T47D (cell line): ENCODE data around the gene COL9A3.
"Not testable (repeated sequence)": the region's sequence is repeated elsewhere in the genome, so short reads cannot be mapped to it uniquely, and the experiment has no call there.

Source experiments
- DNase-seq, 2 experiments: peaks; one replicate each; pipeline versions ENCODE4 v3.0.0 to v3.0.0-alpha.2; 2011 to 2012; ENCODE audit warnings: low read depth in 1 of 2, low spot score in 1 of 2
- JUND ChIP-seq: IDR thresholded peaks from 2 replicates; pipeline ENCODE4 v1.6.1; 2012; ENCODE audit warnings: low read depth
- in situ Hi-C: cut with HindIII; loops from 2 replicates; pipeline ENCODE4 v1.10.0; 2016; ENCODE audit warnings: low sequenced_read_pairs, low pct_unique_long_range_greater_than_20kb

Gene COL9A3

GRCh38 chr20:62845416-62846160 is 28.7 kb downstream of the COL9A3 start:
- DNase-seq = no peak
- in situ Hi-C loops = no loop called here
- TF ChIP-seq JUND = no peak

- no peak for TF ChIP-seq JUND
- DNase-seq = no peak
- in situ Hi-C loops = no loop called here
These were observed 29.5 kb downstream of the COL9A3 start for GRCh38 chr20:62846166-62846890.

- DNase-seq, in situ Hi-C loops: not testable (repeated sequence)
These were observed 32.1 kb downstream of the COL9A3 start for GRCh38 chr20:62848917-62849316.

GRCh38 chr20:62849431-62849830 is 32.6 kb downstream of the COL9A3 start:
- in situ Hi-C loops = no loop called here
- no peak for TF ChIP-seq JUND
- no peak for DNase-seq

- no peak for TF ChIP-seq JUND
- no peak for DNase-seq
- in situ Hi-C loops = no loop called here
These were observed 33.6 kb downstream of the COL9A3 start for GRCh38 chr20:62850333-62850974.

GRCh38 chr20:62852196-62852595 is 35.3 kb downstream of the COL9A3 start:
- DNase-seq = no peak
- TF ChIP-seq JUND = no peak
- in situ Hi-C loops = no loop called here

GRCh38 chr20:62852841-62853240 is 36.0 kb downstream of the COL9A3 start:
- in situ Hi-C loops = no loop called here

GRCh38 chr20:62853304-62853703 is 36.5 kb downstream of the COL9A3 start:
- DNase-seq, in situ Hi-C loops: not testable (repeated sequence)

More at GRCh38 chr20:62852841-62853240, 36.0 kb downstream of the COL9A3 start:
- no peak for DNase-seq
- TF ChIP-seq JUND = no peak

GRCh38 chr20:62854121-62854520 is 37.3 kb downstream of the COL9A3 start:
- in situ Hi-C loops = no loop called here
- no peak for TF ChIP-seq JUND
- no peak for DNase-seq

- TF ChIP-seq JUND = no peak
- no peak for DNase-seq
- in situ Hi-C loops = no loop called here
These were observed 38.3 kb downstream of the COL9A3 start for GRCh38 chr20:62855120-62855519.

GRCh38 chr20:62856931-62857619 is 40.2 kb downstream of the COL9A3 start:
- TF ChIP-seq JUND = no peak
- in situ Hi-C loops = no loop called here
- DNase-seq = no peak

- TF ChIP-seq JUND = no peak
- in situ Hi-C loops = no loop called here
- DNase-seq = no peak
These were observed 41.4 kb downstream of the COL9A3 start for GRCh38 chr20:62858058-62858830.
